GM18499 (cell line): Measurements from ENCODE around the gene PMS1.

Source experiments
- ATAC-seq: cut with Tn5 transposase; IDR thresholded peaks from one replicate; pipeline ENCODE4 v1.9.1; 2021; ENCODE audit warnings: moderate number of reproducible peaks; ENCODE audit not compliant: insufficient read depth, unreplicated experiment

Gene PMS1

GRCh38 chr2:189916651-189917050 lies 132.4 kb downstream of the PMS1 start:
- no peak for ATAC-seq
